CD4-positive, alpha-beta memory T cell (primary cell): ENCODE results near the gene TMBIM6. TPM values are rescaled to one million over a fixed set of nuclear protein-coding genes. Genes with fewer than 3 reads are reported as not detected.
"Not testable (repeated sequence)": the region's sequence is repeated elsewhere in the genome, so short reads cannot be mapped to it uniquely, and the experiment has no call there.

ENCODE experiments used
- CTCF ChIA-PET: fragments of 350-600 bp; sonication (Branson Sonifier 250); formaldehyde crosslinking; loops from one replicate; lab custom pipeline; 2021; ENCODE audit warnings: inconsistent platforms; ENCODE audit not compliant: partially characterized antibody; lab: Charles Lee
- POLR2A ChIA-PET: fragments of 350-600 bp; sonication (Branson Sonifier 250); formaldehyde crosslinking; loops from one replicate; lab custom pipeline; 2021; ENCODE audit not compliant: partially characterized antibody; lab: Charles Lee
- DNase-seq, 5 donors: peaks; one replicate each; pipeline versions ENCODE4 v3.0.0 to v3.0.0-alpha.2; 2020 to 2022; ENCODE audit warnings: mixed read lengths in 1 of 5
- H3K27ac ChIP-seq: one replicate; pipeline ENCODE4 v1.7.0; 2013; ENCODE audit warnings: low read depth, low read length
- H3K27me3 ChIP-seq: 2 replicates; pipeline ENCODE4 v1.7.0; 2013; ENCODE audit warnings: mild to moderate bottlenecking, low read length, moderate library complexity; ENCODE audit not compliant: insufficient read depth
- H3K36me3 ChIP-seq: 2 replicates; pipeline ENCODE4 v1.7.0; 2013; ENCODE audit warnings: mild to moderate bottlenecking, low read length, moderate library complexity; ENCODE audit not compliant: insufficient read depth
- H3K4me1 ChIP-seq: 2 replicates; pipeline ENCODE4 v1.7.0; 2013; ENCODE audit warnings: mild to moderate bottlenecking, low read length, moderate library complexity; ENCODE audit not compliant: insufficient read depth
- H3K4me3 ChIP-seq, 2 donors: one replicate each; pipeline ENCODE4 v1.7.0; 2013; ENCODE audit warnings: low read length in 2 of 2, mild to moderate bottlenecking in 1 of 2
- H3K9me3 ChIP-seq, 2 donors: one replicate each; pipeline ENCODE4 v1.7.0; 2013; ENCODE audit warnings: low read length in 2 of 2, control low read depth in 1 of 2; ENCODE audit not compliant: control insufficient read depth in 1 of 2
- H3K27ac Mint-ChIP-seq, 7 donors: one replicate each; pipeline ENCODE4 v1.8.0; 2020 to 2021; ENCODE audit warnings: mixed read lengths in 7 of 7, mild to moderate bottlenecking in 6 of 7, inconsistent platforms in 3 of 7, moderate library complexity in 3 of 7
- H3K27me3 Mint-ChIP-seq, 2 donors: one replicate each; pipeline ENCODE4 v1.8.0; 2020 to 2021; ENCODE audit warnings: mixed read lengths in 2 of 2
- H3K36me3 Mint-ChIP-seq, 2 donors: one replicate each; pipeline ENCODE4 v1.8.0; 2020 to 2021; ENCODE audit warnings: mixed read lengths in 2 of 2, inconsistent platforms in 1 of 2, mild to moderate bottlenecking in 1 of 2
- H3K4me1 Mint-ChIP-seq, 4 donors: one replicate each; pipeline ENCODE4 v1.8.0; 2020 to 2021; ENCODE audit warnings: mixed read lengths in 4 of 4, mild to moderate bottlenecking in 1 of 4
- H3K4me3 Mint-ChIP-seq, 8 donors: one replicate each; pipeline ENCODE4 v1.8.0; 2020 to 2021; ENCODE audit warnings: mixed read lengths in 8 of 8, mild to moderate bottlenecking in 7 of 8, moderate library complexity in 6 of 8, inconsistent platforms in 3 of 8
- H3K9me3 Mint-ChIP-seq, 8 donors: one replicate each; pipeline ENCODE4 v1.8.0; 2020 to 2021; ENCODE audit warnings: mixed read lengths in 8 of 8, mild to moderate bottlenecking in 5 of 8, inconsistent platforms in 3 of 8, moderate library complexity in 1 of 8
- intact Hi-C: fragments of 100-400 bp; cut with micrococcal nuclease; formaldehyde crosslinking; loops from one replicate; pipeline ENCODE4 v1.15.1; 2023
- polyA plus RNA-seq, 2 donors: library from polyadenylated mRNA; unstranded; fragments of 300-500 nt; fragmentation: Illumina TruSeq; gene quantifications; one replicate each; pipeline ENCODE4 v1.2.3, GENCODE V29; 2021
- total RNA-seq, 2 experiments: library from RNA; stranded (reverse); gene quantifications; one replicate each; pipeline ENCODE4 v1.2.3, GENCODE V29; 2021

The TMBIM6 gene
- total and polyA plus RNA-seq, 4 experiments from 2014 or later, result 421 to 2,112 (median 655) TPM

- H3K4me3 ChIP-seq, H3K27me3 Mint-ChIP-seq, H3K36me3 ChIP-seq, H3K27me3 ChIP-seq, H3K27ac ChIP-seq, DNase-seq, H3K4me3 Mint-ChIP-seq, H3K27ac Mint-ChIP-seq, intact Hi-C loops, H3K9me3 ChIP-seq, POLR2A ChIA-PET: not testable (repeated sequence)
- Mint-ChIP-seq H3K9me3 (peaks cover 0 to 11% (median 4%) of the 10 kb centered on the region in 8 donors), H3K36me3 (peaks cover 9 to 15% of the 10 kb centered on the region in 2 donors), H3K4me1 (peaks cover 12 to 29% (median 18%) of the 10 kb centered on the region in 4 donors)
- H3K4me1 ChIP-seq, result peaks cover 20% of the 10 kb centered on the region
- CTCF ChIA-PET, result interaction anchor here (1.0 to 3.7 kb wide), 7 partner anchors 10 to 100 kb away, joined by 3 to 34 read pairs (median 4); no protein-coding TSS in a partner anchor
These were observed 2.6 kb upstream of the TMBIM6 start for GRCh38 chr12:49738721-49739120.

GRCh38 chr12:49740277-49740676 is 1.1 kb upstream of the TMBIM6 start:
- Mint-ChIP-seq H3K9me3 (peaks cover 0 to 11% (median 1%) of the 10 kb centered on the region in 8 donors), H3K27ac (peak overlapping the region in 2 of 7 donors; percentile 70 to 98), H3K36me3 (peaks cover 8 to 28% of the 10 kb centered on the region in 2 donors), H3K4me1 (peaks cover 24 to 45% (median 33%) of the 10 kb centered on the region in 4 donors)
- not testable (repeated sequence) for H3K27me3 Mint-ChIP-seq, H3K9me3 ChIP-seq, H3K4me3 ChIP-seq, H3K27me3 ChIP-seq, DNase-seq, H3K4me3 Mint-ChIP-seq, H3K36me3 ChIP-seq, H3K27ac ChIP-seq
- intact Hi-C loops, result loop anchor here (5.0 kb wide), 2 partner anchors 1342 to 1497 kb away; partner anchors contain the start of genes CSRNP2 and DAZAP2
- POLR2A ChIA-PET, result interaction anchor here (0.8 to 2.2 kb wide), 8 partner anchors 10 to 888 kb away, joined by 3 to 107 read pairs (median 17); partner anchors contain the start of genes BCDIN3D, DDX23, PRPF40B and TROAP
- CTCF ChIA-PET, result interaction anchor here (0.8 to 3.7 kb wide), 20 partner anchors 9 to 544 kb away, joined by 3 to 76 read pairs (median 6); no protein-coding TSS in a partner anchor
- peaks cover 36% of the 10 kb centered on the region for H3K4me1 ChIP-seq

GRCh38 chr12:49741882-49742620 is 694 bp downstream of the TMBIM6 start:
- H3K4me1 ChIP-seq, result peaks cover 53% of the 10 kb centered on the region
- DNase-seq, result peak; percentile 87 to 97 (median 90)
- H3K27me3 ChIP-seq, result no peaks in the 10 kb centered on the region
- Mint-ChIP-seq H3K4me3 (peak overlapping the region; percentile 92 to 97 (median 93)), H3K4me1 (peaks cover 30 to 61% (median 46%) of the 10 kb centered on the region in 4 donors), H3K27ac (peak overlapping the region; percentile 95 to 100 (median 98)), H3K36me3 (peaks cover 9 to 35% of the 10 kb centered on the region in 2 donors), H3K27me3 (no peaks in the 10 kb centered on the region), H3K9me3 (peaks cover 0 to 7% (median 0%) of the 10 kb centered on the region in 8 donors)
- H3K36me3 ChIP-seq, result no peaks in the 10 kb centered on the region
- peak overlapping the region; percentile 99 for H3K27ac ChIP-seq
- H3K9me3 ChIP-seq, result no peaks in the 10 kb centered on the region
- intact Hi-C loops, result loop anchor here (1.0 to 5.0 kb wide), 13 partner anchors 8 to 1495 kb away; partner anchors contain the start of genes BCDIN3D, CSRNP2, DAZAP2 and FMNL3
- ChIA-PET POLR2A (interaction anchor here (0.6 to 2.2 kb wide), 40 partner anchors 8 to 1023 kb away, joined by 3 to 107 read pairs (median 5); partner anchors contain the start of genes BCDIN3D, COX14, DDX23 and FMNL3), CTCF (interaction anchor here (0.6 to 3.7 kb wide), 46 partner anchors 7 to 866 kb away, joined by 3 to 76 read pairs (median 5); partner anchors contain the start of genes BCDIN3D, COX14, NCKAP5L and PRPF40B)
- peak overlapping the region; percentile 27 to 86 for H3K4me3 ChIP-seq

- POLR2A ChIA-PET, result interaction anchor here (1.0 to 1.5 kb wide), 2 partner anchors 18 to 121 kb away, joined by 3 to 5 read pairs; partner anchors contain the start of gene PRPF40B
- CTCF ChIA-PET, result interaction anchor here (1.3 to 8.5 kb wide), 3 partner anchors 13 to 33 kb away, joined by 8 to 85 read pairs (median 12); no protein-coding TSS in a partner anchor
- Histone ChIP-seq H3K27me3 (no peaks in the 10 kb centered on the region), H3K9me3 (no peaks in the 10 kb centered on the region), H3K36me3 (no peaks in the 10 kb centered on the region), H3K4me1 (peaks cover 77% of the 10 kb centered on the region), H3K4me3 (no peak overlapping the region), H3K27ac (peak overlapping the region; percentile 44)
- H3K4me1 Mint-ChIP-seq, result peaks cover 44 to 83% (median 65%) of the 10 kb centered on the region in 4 donors
- peak overlapping the region; percentile 9 to 95 (median 69) for H3K27ac Mint-ChIP-seq
- peaks cover 9 to 48% of the 10 kb centered on the region in 2 donors for H3K36me3 Mint-ChIP-seq
- intact Hi-C loops, result loop anchor here (5.0 kb wide), 2 partner anchors 1338 to 1493 kb away; partner anchors contain the start of genes CSRNP2 and DAZAP2
- H3K4me3 Mint-ChIP-seq, result peak overlapping the region in 7 of 8 donors; percentile 54 to 93 (median 67)
- DNase-seq, result no peak
- H3K9me3 Mint-ChIP-seq, result peaks cover 0 to 7% (median 0%) of the 10 kb centered on the region in 8 donors
- H3K27me3 Mint-ChIP-seq, result no peaks in the 10 kb centered on the region
These were observed 3.1 kb downstream of the TMBIM6 start for GRCh38 chr12:49744363-49744885.

- peaks cover 14% of the 10 kb centered on the region for H3K36me3 ChIP-seq
- H3K27me3 ChIP-seq, result no peaks in the 10 kb centered on the region
- no peak for DNase-seq
- peak overlapping the region in 7 of 8 donors; percentile 7 to 76 (median 46) for H3K4me3 Mint-ChIP-seq
- H3K27ac Mint-ChIP-seq, result peak overlapping the region in 3 of 7 donors; percentile 52 to 69 (median 65)
- H3K36me3 Mint-ChIP-seq, result peaks cover 15 to 68% of the 10 kb centered on the region in 2 donors
- no peak overlapping the region for H3K4me3 ChIP-seq
- H3K27me3 Mint-ChIP-seq, result no peaks in the 10 kb centered on the region
- no peaks in the 10 kb centered on the region for H3K9me3 ChIP-seq
- ChIA-PET CTCF (interaction anchor here (0.6 to 8.5 kb wide), 6 partner anchors 9 to 567 kb away, joined by 3 to 85 read pairs (median 4); no protein-coding TSS in a partner anchor), POLR2A (interaction anchor here (1.3 to 1.8 kb wide), 2 partner anchors 11 to 14 kb away, joined by 5 to 6 read pairs; no protein-coding TSS in a partner anchor)
- peaks cover 0 to 1% (median 0%) of the 10 kb centered on the region in 8 donors for H3K9me3 Mint-ChIP-seq
- intact Hi-C loops, result no loop called here
- no peak overlapping the region for H3K27ac ChIP-seq
- peaks cover 58 to 97% (median 81%) of the 10 kb centered on the region in 4 donors for H3K4me1 Mint-ChIP-seq
- H3K4me1 ChIP-seq, result peaks cover 94% of the 10 kb centered on the region
These were observed 6.9 kb downstream of the TMBIM6 start for GRCh38 chr12:49748306-49748705.

GRCh38 chr12:49748800-49749199 is 7.4 kb downstream of the TMBIM6 start:
- POLR2A ChIA-PET, result interaction anchor here (1.3 kb wide), 1 partner anchor 13 kb away, joined by 5 read pairs; no protein-coding TSS in a partner anchor
- H3K36me3 Mint-ChIP-seq, result peaks cover 15 to 68% of the 10 kb centered on the region in 2 donors
- peak overlapping the region; percentile 44 for H3K27ac ChIP-seq

More at GRCh38 chr12:49748800-49749199, 7.4 kb downstream of the TMBIM6 start:
- H3K4me1 ChIP-seq, result peaks cover 94% of the 10 kb centered on the region
- intact Hi-C loops, result no loop called here
- Mint-ChIP-seq H3K4me1 (peaks cover 56 to 97% (median 79%) of the 10 kb centered on the region in 4 donors), H3K4me3 (peak overlapping the region; percentile 2 to 67 (median 58)), H3K9me3 (peaks cover 0 to 1% (median 0%) of the 10 kb centered on the region in 8 donors), H3K27me3 (no peaks in the 10 kb centered on the region), H3K27ac (peak overlapping the region; percentile 25 to 75 (median 66))
- CTCF ChIA-PET, result interaction anchor here (1.2 to 8.5 kb wide), 5 partner anchors 8 to 119 kb away, joined by 3 to 85 read pairs (median 5); partner anchors contain the start of gene TMBIM6
- peaks cover 19% of the 10 kb centered on the region for H3K36me3 ChIP-seq
- no peaks in the 10 kb centered on the region for H3K9me3 ChIP-seq
- no peak for DNase-seq
- no peaks in the 10 kb centered on the region for H3K27me3 ChIP-seq
- H3K4me3 ChIP-seq, result no peak overlapping the region
